HG02885 (cell line): ENCODE measurements around the gene ZBTB16.

Experiments
- ATAC-seq: cut with Tn5 transposase; IDR thresholded peaks from one replicate; pipeline ENCODE4 v1.9.1; 2021; ENCODE audit warnings: mild to moderate bottlenecking; ENCODE audit not compliant: unreplicated experiment, poor library complexity

ZBTB16 gene

GRCh38 chr11:114081641-114082414, 22.3 kb downstream of the ZBTB16 start:
- ATAC-seq: no peak

- no peak for ATAC-seq
These were observed 22.9 kb downstream of the ZBTB16 start for GRCh38 chr11:114082415-114082748.

- ATAC-seq: no peak
These were observed 23.3 kb downstream of the ZBTB16 start for GRCh38 chr11:114082767-114083181.

GRCh38 chr11:114083391-114084252, 24.1 kb downstream of the ZBTB16 start:
- ATAC-seq: no peak

- ATAC-seq: no peak
These were observed 24.9 kb downstream of the ZBTB16 start for GRCh38 chr11:114084414-114084813.

GRCh38 chr11:114085965-114086793, 26.7 kb downstream of the ZBTB16 start:
- ATAC-seq: no peak

GRCh38 chr11:114087025-114087424, 27.5 kb downstream of the ZBTB16 start:
- ATAC-seq: no peak

- no peak for ATAC-seq
These were observed 28.7 kb downstream of the ZBTB16 start for GRCh38 chr11:114088216-114088615.

GRCh38 chr11:114088836-114089235, 29.3 kb downstream of the ZBTB16 start:
- ATAC-seq: no peak

- no peak for ATAC-seq
These were observed 30.2 kb downstream of the ZBTB16 start for GRCh38 chr11:114089748-114090147.

- no peak for ATAC-seq
These were observed 30.9 kb downstream of the ZBTB16 start for GRCh38 chr11:114090225-114090910.

- no peak for ATAC-seq
These were observed 31.5 kb downstream of the ZBTB16 start for GRCh38 chr11:114090976-114091375.

- ATAC-seq: no peak
These were observed 32.2 kb downstream of the ZBTB16 start for GRCh38 chr11:114091516-114092397.

GRCh38 chr11:114092478-114092877, 33.0 kb downstream of the ZBTB16 start:
- ATAC-seq: no peak

GRCh38 chr11:114092953-114093352, 33.4 kb downstream of the ZBTB16 start:
- ATAC-seq: no peak

- ATAC-seq: no peak
These were observed 35.0 kb downstream of the ZBTB16 start for GRCh38 chr11:114094516-114094915.

GRCh38 chr11:114095899-114096298, 36.4 kb downstream of the ZBTB16 start:
- no peak for ATAC-seq

GRCh38 chr11:114097832-114098231, 38.3 kb downstream of the ZBTB16 start:
- no peak for ATAC-seq

- ATAC-seq: no peak
These were observed 39.4 kb downstream of the ZBTB16 start for GRCh38 chr11:114098927-114099326.
